HG02938 (cell line): ENCODE data around the gene SKP2.
"Not testable (repeated sequence)": the region's sequence is repeated elsewhere in the genome, so short reads cannot be mapped to it uniquely, and the experiment has no call there.

ENCODE experiments used
- ATAC-seq: cut with Tn5 transposase; IDR thresholded peaks from one replicate; pipeline ENCODE4 v1.9.1; 2021; ENCODE audit warnings: mild to moderate bottlenecking, moderate library complexity; ENCODE audit not compliant: unreplicated experiment

Gene SKP2

GRCh38 chr5:36198281-36198680 lies 46.4 kb downstream of the SKP2 start:
- no peak for ATAC-seq

- ATAC-seq = not testable (repeated sequence)
Observed at GRCh38 chr5:36198783-36199182, 46.9 kb downstream of the SKP2 start.

GRCh38 chr5:36199620-36200019 lies 47.7 kb downstream of the SKP2 start:
- ATAC-seq = no peak

- ATAC-seq = no peak
Observed at GRCh38 chr5:36200513-36200912, 48.6 kb downstream of the SKP2 start.

- ATAC-seq = no peak
Observed at GRCh38 chr5:36202521-36202961, 50.6 kb downstream of the SKP2 start.

- no peak for ATAC-seq
Observed at GRCh38 chr5:36205329-36205728, 53.4 kb downstream of the SKP2 start.

GRCh38 chr5:36206913-36207312 lies 55.0 kb downstream of the SKP2 start:
- ATAC-seq = no peak

- no peak for ATAC-seq
Observed at GRCh38 chr5:36208786-36209185, 56.9 kb downstream of the SKP2 start.

GRCh38 chr5:36209664-36210063 lies 57.8 kb downstream of the SKP2 start:
- ATAC-seq = no peak

GRCh38 chr5:36214436-36214835 lies 62.5 kb downstream of the SKP2 start:
- no peak for ATAC-seq

- no peak for ATAC-seq
Observed at GRCh38 chr5:36215910-36216309, 64.0 kb downstream of the SKP2 start.

- ATAC-seq = no peak
Observed at GRCh38 chr5:36217567-36217966, 65.7 kb downstream of the SKP2 start.

- no peak for ATAC-seq
Observed at GRCh38 chr5:36217988-36218387, 66.1 kb downstream of the SKP2 start.

- ATAC-seq = no peak
Observed at GRCh38 chr5:36222620-36223019, 70.7 kb downstream of the SKP2 start.

- ATAC-seq = no peak
Observed at GRCh38 chr5:36227046-36227445, 75.1 kb downstream of the SKP2 start.

GRCh38 chr5:36228505-36228904 lies 76.6 kb downstream of the SKP2 start:
- ATAC-seq = no peak

GRCh38 chr5:36230151-36230790 lies 78.4 kb downstream of the SKP2 start:
- ATAC-seq = no peak

- no peak for ATAC-seq
Observed at GRCh38 chr5:36232533-36232932, 80.6 kb downstream of the SKP2 start.
